ENCODE data around the gene TCOF1. TPM values are rescaled to one million over a fixed set of nuclear protein-coding genes. Genes with fewer than 3 reads are reported as not detected.

TCOF1 gene
- total and polyA plus RNA-seq, 2 of the 8 experiments (the other 6 are each of a cell fraction or from before 2014, with no cell fraction given) = 35.9 to 170 TPM

- no peak for TF ChIP-seq ZNF274 (IDR thresholded peaks at IDR 0.05; ENCODE audit: borderline replicate concordance, extremely low read depth, low read length)
- TF ChIP-seq POLR2A (IDR thresholded peaks at IDR 0.05; ENCODE audit: control extremely low read depth in 1 of 2, low read depth in 2 of 2, low read length in 2 of 2) = no peak
- no peak for TF ChIP-seq KDM4A (IDR thresholded peaks at IDR 0.05; ENCODE audit: low read depth, low read length, severe bottlenecking)
- TF ChIP-seq POLR2AphosphoS5 (IDR thresholded peaks at IDR 0.05; ENCODE audit: low read depth, low read length) = no peak
Measured at GRCh38 chr5:150310246-150310645, 47.3 kb upstream of the TCOF1 start (continued).
